HG03025 (cell line): Measurements from ENCODE around the gene HBA2.
"Not testable (repeated sequence)": the region's sequence is repeated elsewhere in the genome, so short reads cannot be mapped to it uniquely, and the experiment has no call there.

ENCODE experiments used
- ATAC-seq: cut with Tn5 transposase; IDR thresholded peaks from one replicate; pipeline ENCODE4 v1.9.1; 2021; ENCODE audit warnings: mild to moderate bottlenecking, moderate library complexity; ENCODE audit not compliant: unreplicated experiment, low FRiP score

HBA2 gene

GRCh38 chr16:154217-155030 is 18.3 kb upstream of the HBA2 start:
- ATAC-seq = no peak

- ATAC-seq = no peak
Observed at GRCh38 chr16:155031-155398, 17.7 kb upstream of the HBA2 start.

- ATAC-seq = no peak
Observed at GRCh38 chr16:159136-159849, 13.4 kb upstream of the HBA2 start.

GRCh38 chr16:160242-160641 is 12.4 kb upstream of the HBA2 start:
- not testable (repeated sequence) for ATAC-seq

- ATAC-seq = no peak
Observed at GRCh38 chr16:160691-161190, 11.9 kb upstream of the HBA2 start.

GRCh38 chr16:162271-162991 is 10.2 kb upstream of the HBA2 start:
- ATAC-seq = no peak

GRCh38 chr16:163139-163538 is 9.5 kb upstream of the HBA2 start:
- not testable (repeated sequence) for ATAC-seq

GRCh38 chr16:163696-164095 is 9.0 kb upstream of the HBA2 start:
- not testable (repeated sequence) for ATAC-seq

GRCh38 chr16:164134-164823 is 8.4 kb upstream of the HBA2 start:
- ATAC-seq = not testable (repeated sequence)

- no peak for ATAC-seq
Observed at GRCh38 chr16:164827-165538, 7.7 kb upstream of the HBA2 start.

GRCh38 chr16:165539-166374 is 6.9 kb upstream of the HBA2 start, which contains the start of gene HBM:
Gene HBM, plus strand, starts transcription at chr16:165978. Its CDS starts 20 bp downstream, at chr16:165998.
- ATAC-seq = no peak

GRCh38 chr16:166375-167121 is 6.1 kb upstream of the HBA2 start:
- no peak for ATAC-seq

GRCh38 chr16:167122-167690 is 5.5 kb upstream of the HBA2 start:
- ATAC-seq = no peak

GRCh38 chr16:168424-168823 is 4.3 kb upstream of the HBA2 start:
- no peak for ATAC-seq

GRCh38 chr16:169014-169413 is 3.7 kb upstream of the HBA2 start:
- no peak for ATAC-seq

- ATAC-seq = not testable (repeated sequence)
Observed at GRCh38 chr16:170088-170507, 2.6 kb upstream of the HBA2 start.

GRCh38 chr16:170788-171187 is 1.9 kb upstream of the HBA2 start:
- ATAC-seq = no peak
